ENCODE data around the gene SPINT3. TPM values are rescaled to one million over a fixed set of nuclear protein-coding genes. Genes with fewer than 3 reads are reported as not detected.

The SPINT3 gene
- total and polyA plus RNA-seq, 4 donors: 0.18 TPM; not detected in 3

GRCh38 chr20:45502561-45502960 lies 12.9 kb downstream of the SPINT3 start:
- Histone ChIP-seq H3K4me3 (no peak overlapping the region), H3K27me3 (ENCODE audit: control insufficient read depth in 3 of 3, insufficient read depth in 3 of 3, low read length in 2 of 3) (no peaks in the 10 kb centered on the region), H3K36me3 (ENCODE audit: control insufficient read depth in 4 of 4, insufficient read depth in 4 of 4, low read length in 4 of 4) (no peaks in the 10 kb centered on the region), H3K9ac (ENCODE audit: insufficient read depth in 1 of 2, low read length in 2 of 2) (no peak overlapping the region), H3K27ac (ENCODE audit: low read depth in 1 of 2, low read length in 1 of 2) (no peak overlapping the region), H3K9me3 (ENCODE audit: control insufficient read depth in 4 of 4, insufficient read depth in 3 of 4, low read length in 3 of 4) (peaks cover 0 to 2% (median 0%) of the 10 kb centered on the region in 4 donors), H3K4me1 (ENCODE audit: control insufficient read depth in 5 of 5, insufficient read depth in 5 of 5, low read length in 5 of 5) (no peaks in the 10 kb centered on the region)
- TF ChIP-seq CTCF (IDR thresholded peaks at IDR 0.05; ENCODE audit: control extremely low read depth, extremely low read depth): no peak
- ATAC-seq (ENCODE audit: insufficient read depth, low FRiP score) (no peak), DNase-seq (no peak)
- WGBS, 2 donors: 50 to 62% methylated on average over 1 of the region's 1 CpG

- peak; percentile 77 for ATAC-seq (ENCODE audit: insufficient read depth, low FRiP score)
- no peak overlapping the region for H3K27ac ChIP-seq (ENCODE audit: low read depth in 1 of 2, low read length in 1 of 2)
Measured at GRCh38 chr20:45501600-45501999, 13.8 kb downstream of the SPINT3 start.

DNA sequence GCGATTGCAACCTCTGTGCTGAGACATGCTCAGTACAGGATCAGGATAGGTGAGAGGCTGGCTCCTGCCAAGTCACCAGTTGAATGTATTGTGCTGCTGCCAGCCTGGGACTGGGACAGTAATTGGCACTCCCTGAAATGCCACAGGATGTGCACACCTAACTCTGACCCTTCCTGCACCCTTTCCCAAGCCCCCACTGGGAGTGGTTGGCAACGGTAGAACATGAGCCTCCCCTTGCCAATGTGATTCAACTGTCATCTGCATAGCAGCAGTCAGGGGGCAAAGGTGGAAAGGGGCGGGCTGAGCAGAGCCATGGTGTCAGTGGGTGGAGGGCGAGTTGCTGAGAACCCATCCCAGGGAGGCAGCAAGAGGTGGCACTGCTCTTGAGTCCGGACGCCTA lies 15.4 kb downstream of the SPINT3 start:
- H3K9ac ChIP-seq (ENCODE audit: insufficient read depth in 1 of 2, low read length in 2 of 2): no peak overlapping the region
- DNase-seq (no peak), ATAC-seq (ENCODE audit: insufficient read depth, low FRiP score) (no peak)
- TF ChIP-seq CTCF (IDR thresholded peaks at IDR 0.05; ENCODE audit: control extremely low read depth, extremely low read depth): no peak
- peaks cover 0 to 3% (median 0%) of the 10 kb centered on the region in 3 donors for H3K27me3 ChIP-seq (ENCODE audit: control insufficient read depth in 3 of 3, insufficient read depth in 3 of 3, low read length in 2 of 3)
- H3K9me3 ChIP-seq (ENCODE audit: control insufficient read depth in 4 of 4, insufficient read depth in 3 of 4, low read length in 3 of 4): peaks cover 0 to 4% (median 0%) of the 10 kb centered on the region in 4 donors
- no peak overlapping the region for H3K4me3 ChIP-seq
- no peaks in the 10 kb centered on the region for H3K36me3 ChIP-seq (ENCODE audit: control insufficient read depth in 4 of 4, insufficient read depth in 4 of 4, low read length in 4 of 4)
- WGBS, 2 donors: 73 to 75% methylated on average over 6 of the region's 6 CpGs
- H3K4me1 ChIP-seq (ENCODE audit: control insufficient read depth in 5 of 5, insufficient read depth in 5 of 5, low read length in 5 of 5): peaks cover 0 to 3% (median 0%) of the 10 kb centered on the region in 5 donors
- H3K27ac ChIP-seq (ENCODE audit: low read depth in 1 of 2, low read length in 1 of 2): no peak overlapping the region

More at GRCh38 chr20:45501600-45501999, 13.8 kb downstream of the SPINT3 start:
- WGBS, 2 donors: 61 to 69% methylated on average over 1 of the region's 1 CpG
- no peak for TF ChIP-seq CTCF (IDR thresholded peaks at IDR 0.05; ENCODE audit: control extremely low read depth, extremely low read depth)
- DNase-seq: peak in 1 of 3 donors; percentile 25
- H3K9ac ChIP-seq (ENCODE audit: insufficient read depth in 1 of 2, low read length in 2 of 2): no peak overlapping the region
- no peaks in the 10 kb centered on the region for H3K36me3 ChIP-seq (ENCODE audit: control insufficient read depth in 4 of 4, insufficient read depth in 4 of 4, low read length in 4 of 4)
- peaks cover 0 to 3% (median 0%) of the 10 kb centered on the region in 3 donors for H3K27me3 ChIP-seq (ENCODE audit: control insufficient read depth in 3 of 3, insufficient read depth in 3 of 3, low read length in 2 of 3)
- peaks cover 0 to 3% (median 0%) of the 10 kb centered on the region in 5 donors for H3K4me1 ChIP-seq (ENCODE audit: control insufficient read depth in 5 of 5, insufficient read depth in 5 of 5, low read length in 5 of 5)
- H3K9me3 ChIP-seq (ENCODE audit: control insufficient read depth in 4 of 4, insufficient read depth in 3 of 4, low read length in 3 of 4): peaks cover 0 to 2% (median 0%) of the 10 kb centered on the region in 4 donors
- no peak overlapping the region for H3K4me3 ChIP-seq

- WGBS, 2 donors: 82 to 86% methylated on average over 3 of the region's 3 CpGs
- no peak for TF ChIP-seq CTCF (IDR thresholded peaks at IDR 0.05; ENCODE audit: control extremely low read depth, extremely low read depth)
- Histone ChIP-seq H3K27ac (ENCODE audit: low read depth in 1 of 2, low read length in 1 of 2) (no peak overlapping the region), H3K9ac (ENCODE audit: insufficient read depth in 1 of 2, low read length in 2 of 2) (no peak overlapping the region), H3K4me3 (no peak overlapping the region), H3K9me3 (ENCODE audit: control insufficient read depth in 4 of 4, insufficient read depth in 3 of 4, low read length in 3 of 4) (peaks cover 0 to 2% (median 0%) of the 10 kb centered on the region in 4 donors), H3K27me3 (ENCODE audit: control insufficient read depth in 3 of 3, insufficient read depth in 3 of 3, low read length in 2 of 3) (peaks cover 0 to 3% (median 0%) of the 10 kb centered on the region in 3 donors), H3K4me1 (ENCODE audit: control insufficient read depth in 5 of 5, insufficient read depth in 5 of 5, low read length in 5 of 5) (peaks cover 0 to 3% (median 0%) of the 10 kb centered on the region in 5 donors), H3K36me3 (ENCODE audit: control insufficient read depth in 4 of 4, insufficient read depth in 4 of 4, low read length in 4 of 4) (no peaks in the 10 kb centered on the region)
- ATAC-seq (ENCODE audit: insufficient read depth, low FRiP score): no peak
- DNase-seq: no peak
Measured at GRCh38 chr20:45497971-45498494, 17.4 kb downstream of the SPINT3 start.

Data from lung (tissue), 12 donors.